Urothelium cell line (cell line): ENCODE data around the gene ERFL.

ENCODE experiments used
- DNase-seq: peaks from one replicate; pipeline ENCODE4 v3.0.0; 2011; ENCODE audit warnings: low spot score, mixed read lengths
- FAIRE-seq: peaks from 2 replicates; lab custom pipeline; 2011; peaks lifted over from hg19 to GRCh38; lab: Jason Lieb, UNC

ERFL gene

DNA sequence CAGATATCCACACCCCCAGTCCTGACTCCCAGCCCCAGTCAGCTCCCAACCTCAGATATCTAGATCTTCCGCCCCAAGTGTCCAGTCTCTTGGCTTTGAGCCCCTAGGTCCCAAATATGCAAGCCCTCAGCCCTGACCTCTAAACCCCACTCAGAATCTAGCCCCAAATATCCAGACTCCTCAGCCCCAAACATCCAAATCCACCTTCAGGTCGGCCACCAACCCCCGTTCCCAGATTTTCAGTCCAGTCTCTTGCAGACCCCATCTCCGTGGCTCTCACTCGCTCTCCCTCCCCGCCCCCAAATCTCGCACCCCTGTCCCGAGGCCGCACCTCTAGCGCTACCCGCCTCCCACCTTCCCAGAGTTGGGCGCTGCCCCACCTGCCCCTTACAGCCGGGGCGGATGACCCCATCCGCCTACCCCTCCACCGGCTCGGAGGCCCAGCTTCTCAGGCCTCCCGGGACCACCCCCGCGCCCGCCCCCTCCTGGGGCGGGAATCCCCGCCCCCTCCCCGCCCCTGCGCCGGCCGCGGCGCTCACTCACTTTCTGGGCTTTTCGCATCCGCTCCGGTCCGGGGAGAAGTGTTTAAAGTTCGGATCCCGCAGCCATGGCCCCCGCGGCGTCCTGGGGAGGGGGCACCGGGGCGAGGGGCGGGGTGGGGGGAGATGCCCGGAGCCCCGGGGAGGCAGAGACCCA is 604 bp downstream of the ERFL start:
- peak; percentile 78 for DNase-seq
- no peak for FAIRE-seq

DNA sequence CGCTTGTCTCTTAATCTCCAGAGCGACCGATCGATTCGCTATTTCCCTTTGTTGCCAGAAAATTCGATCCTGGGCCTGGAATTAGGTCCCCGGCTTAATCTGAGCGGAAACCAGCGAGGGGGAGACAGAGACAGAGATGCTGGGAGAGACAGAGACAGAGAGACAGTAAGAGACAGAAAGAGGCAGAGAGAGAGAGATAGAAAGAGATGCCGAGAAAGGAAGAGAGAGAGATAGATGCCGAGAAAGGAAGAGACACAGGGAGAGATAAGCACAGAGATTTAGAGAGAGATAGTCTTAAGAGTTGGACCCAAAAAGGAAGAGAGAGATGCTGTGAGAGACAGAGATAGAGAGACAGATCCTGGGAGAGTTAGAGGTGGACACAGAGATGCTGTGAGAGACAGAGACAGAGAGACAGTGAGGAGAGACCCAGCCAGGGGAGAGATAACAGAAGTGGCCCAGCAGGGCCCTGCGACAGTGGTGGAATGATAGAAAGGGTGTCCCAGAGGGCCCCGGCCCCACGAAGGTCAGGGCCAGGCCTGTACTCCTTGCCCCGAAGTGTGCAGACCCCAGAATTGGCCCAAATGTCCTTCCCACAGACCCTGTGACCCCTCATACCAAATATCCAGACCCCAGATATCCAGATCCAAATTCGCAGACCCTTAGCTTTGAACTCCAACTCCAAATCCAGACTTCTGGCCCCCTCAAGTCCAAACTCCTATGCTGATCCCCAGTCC is 1.3 kb downstream of the ERFL start:
- no peak for FAIRE-seq

DNA sequence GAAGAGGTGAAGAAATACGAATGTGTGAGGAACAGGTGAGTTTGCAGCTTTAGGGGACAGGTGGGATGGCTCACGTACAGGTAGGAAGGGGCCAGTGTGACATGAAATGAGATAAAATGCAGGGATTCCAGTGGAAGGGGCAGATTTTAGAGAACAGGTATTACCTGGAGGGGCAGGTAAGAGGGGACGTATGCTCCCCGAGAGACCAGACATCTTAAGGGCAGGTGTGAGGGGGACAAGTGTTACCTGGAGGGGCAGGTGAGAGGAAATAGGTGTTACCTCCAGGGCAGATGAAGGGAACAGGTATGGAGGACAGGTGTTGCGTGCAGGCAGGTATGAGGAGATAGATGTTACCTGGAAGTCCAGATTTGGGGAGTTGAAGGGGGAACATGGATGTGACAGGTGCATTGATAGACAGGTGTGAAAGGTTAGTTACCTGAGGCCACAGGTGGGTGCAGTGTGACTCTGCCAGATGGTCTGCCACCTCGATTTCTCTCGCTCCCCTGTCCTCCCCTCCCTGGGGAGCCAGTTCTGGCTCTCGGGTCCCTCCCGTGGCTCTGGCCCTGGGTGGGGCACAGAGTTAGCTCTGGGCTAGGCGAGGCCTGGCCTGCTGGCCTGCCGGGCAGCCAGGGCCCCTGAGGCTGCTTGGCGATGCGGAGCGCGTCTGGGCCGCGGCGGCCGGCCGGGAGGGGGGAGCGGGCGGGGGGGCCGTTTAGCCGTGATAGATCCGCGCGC is 2.1 kb downstream of the ERFL start:
- FAIRE-seq: no peak

More for the DNA sequence above, 1.3 kb downstream of the ERFL start:
- no peak for DNase-seq

GRCh38 chr19:41925208-41926003 is 2.8 kb downstream of the ERFL start:
- DNase-seq: no peak
- FAIRE-seq: no peak

More for the DNA sequence above, 2.1 kb downstream of the ERFL start:
- no peak for DNase-seq

DNA sequence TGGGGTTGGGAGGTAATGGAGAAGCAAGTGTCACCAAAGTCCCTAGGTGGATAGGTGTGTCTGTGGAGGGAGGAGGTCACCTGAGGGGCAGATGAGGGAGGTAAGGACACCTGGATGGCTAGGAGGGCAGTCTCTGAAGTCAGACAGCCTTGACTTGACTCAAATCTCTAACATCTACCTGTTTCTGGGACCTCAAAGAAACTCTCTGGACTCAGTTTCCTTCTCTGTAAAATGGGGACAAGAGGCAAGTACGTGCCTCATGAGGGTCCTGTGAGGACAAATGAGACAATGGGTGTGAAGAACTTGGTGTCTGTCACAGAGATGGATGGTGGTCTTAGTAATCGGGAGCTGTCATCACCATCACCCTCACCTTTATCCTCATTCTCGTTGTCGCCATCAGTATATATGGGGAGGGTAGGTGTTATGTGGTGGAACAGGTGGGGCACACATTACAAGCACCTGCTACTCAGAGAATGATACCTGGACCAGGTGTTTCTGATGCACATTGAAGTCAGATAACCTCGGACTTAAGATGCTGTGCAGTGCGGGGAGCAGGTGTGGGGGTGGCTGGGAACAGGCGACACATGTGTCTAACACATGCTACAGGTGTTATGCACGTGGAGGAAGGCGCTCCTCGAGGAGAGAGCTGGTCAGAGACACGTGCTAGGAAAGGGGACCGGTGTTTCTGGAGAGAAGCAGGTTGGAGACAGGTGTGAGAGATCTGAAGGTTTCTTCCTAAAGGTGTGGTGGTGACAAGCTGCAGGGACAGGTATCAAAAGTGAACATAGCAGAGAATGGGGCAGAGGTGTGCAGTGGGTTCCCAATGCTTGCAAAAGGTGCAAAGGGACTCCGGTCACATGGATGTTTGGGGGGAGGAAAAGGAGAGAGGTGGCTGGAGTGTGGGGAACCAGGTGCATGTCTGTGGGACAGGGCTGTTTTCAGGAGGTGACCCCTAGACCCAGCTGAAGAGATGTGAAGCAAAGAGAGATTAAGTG is 3.8 kb downstream of the ERFL start:
- FAIRE-seq (no peak), DNase-seq (no peak)

GRCh38 chr19:41923045-41923788 is 5.0 kb downstream of the ERFL start:
- DNase-seq (no peak), FAIRE-seq (no peak)

- no peak for DNase-seq
- FAIRE-seq: no peak
Measured at GRCh38 chr19:41922585-41922984, 5.7 kb downstream of the ERFL start.

- no peak for DNase-seq
- no peak for FAIRE-seq
Measured at GRCh38 chr19:41921577-41922576, 6.4 kb downstream of the ERFL start.

DNA sequence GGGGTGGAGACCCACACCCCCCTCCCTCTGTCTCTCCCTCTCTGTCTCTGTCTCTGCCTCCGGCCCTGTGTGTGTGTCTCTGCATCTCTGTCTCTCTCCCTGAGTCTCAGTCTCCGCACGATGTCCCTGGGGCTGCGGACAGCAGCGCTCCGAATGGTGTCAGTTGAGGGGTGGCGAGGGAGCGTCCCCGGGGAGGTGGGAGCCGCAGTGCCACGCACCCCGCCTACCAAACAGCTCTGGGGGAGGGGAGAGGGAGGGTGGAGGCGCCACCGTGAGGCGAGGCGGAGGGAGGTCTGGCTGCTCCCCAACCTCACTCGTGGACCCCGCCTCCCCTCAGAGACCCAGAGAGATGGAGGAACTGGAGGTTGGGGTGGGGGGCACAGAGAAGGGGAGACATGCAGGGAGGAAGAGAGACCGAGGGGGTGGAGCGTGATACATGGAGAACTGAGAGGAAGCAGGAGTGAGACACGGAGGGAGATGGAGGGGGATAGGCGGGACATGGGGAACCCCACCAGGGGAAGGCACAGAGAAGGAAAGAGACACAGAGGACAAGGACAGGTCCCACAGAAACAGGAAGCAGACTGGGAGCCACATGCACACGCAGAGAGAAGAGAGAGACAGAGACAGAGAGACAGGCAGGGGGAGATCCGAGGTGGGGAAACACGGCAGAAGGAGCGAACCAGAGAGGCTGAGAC is 7.2 kb downstream of the ERFL start:
- DNase-seq (no peak), FAIRE-seq (no peak)

- FAIRE-seq: peak; percentile 97
- no peak for DNase-seq
Measured at GRCh38 chr19:41919948-41920712, 8.1 kb downstream of the ERFL start.

DNA sequence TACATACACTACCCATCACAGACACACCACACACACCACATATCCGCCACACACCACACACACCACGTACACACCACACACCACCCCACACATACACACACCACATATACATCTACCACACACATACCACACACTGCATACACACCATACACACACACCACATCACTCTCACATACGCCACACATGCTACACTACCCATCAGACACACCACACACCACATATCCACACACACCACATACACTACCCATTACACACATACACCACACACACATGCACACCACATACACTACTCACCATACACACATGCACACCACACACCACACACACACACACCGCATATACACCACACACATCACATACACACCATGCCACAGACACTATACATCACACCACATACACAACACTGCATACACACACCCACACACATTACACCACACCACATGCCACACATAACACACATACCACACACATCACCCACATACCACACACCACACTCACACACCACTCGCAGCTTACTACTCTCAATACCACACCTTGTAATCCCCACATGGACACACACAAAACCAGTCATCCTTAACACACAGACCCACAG is 9.5 kb downstream of the ERFL start:
- no peak for DNase-seq
- FAIRE-seq: peak; percentile 100

DNA sequence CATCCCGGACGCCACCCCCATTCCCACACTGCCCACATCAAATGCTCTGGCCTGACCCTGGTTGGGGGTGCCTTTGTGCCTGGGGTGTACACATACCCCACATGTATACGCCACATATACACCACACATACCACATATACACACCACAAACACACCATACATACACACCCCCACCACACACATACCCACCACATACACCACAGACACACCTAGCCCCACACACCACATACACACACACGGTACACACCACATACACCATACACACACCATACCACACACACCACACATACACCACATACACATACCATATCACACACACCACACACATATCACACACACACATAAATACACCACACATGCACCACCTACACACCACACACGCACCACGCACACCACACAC is 10.2 kb downstream of the ERFL start:
- DNase-seq: no peak
- FAIRE-seq: no peak

DNA sequence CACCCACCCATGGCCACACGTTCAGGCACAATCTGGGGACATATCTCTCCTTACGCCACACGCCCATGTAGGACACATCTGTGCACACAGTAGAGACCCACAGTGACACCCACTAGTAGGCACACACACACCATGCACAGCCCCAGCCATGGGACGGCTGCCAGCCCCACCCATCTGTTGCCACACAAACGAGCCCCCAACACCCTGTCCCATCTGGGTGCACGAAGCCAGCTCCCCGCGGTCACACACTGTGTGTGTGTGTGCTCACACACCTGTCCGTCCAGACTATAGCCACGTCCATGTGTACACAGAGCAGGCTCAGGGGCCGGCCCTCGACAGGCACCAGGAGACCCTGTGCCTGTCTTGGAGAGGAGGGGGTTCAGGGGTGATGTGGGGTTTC is 10.6 kb downstream of the ERFL start:
- DNase-seq (no peak), FAIRE-seq (no peak)

DNA sequence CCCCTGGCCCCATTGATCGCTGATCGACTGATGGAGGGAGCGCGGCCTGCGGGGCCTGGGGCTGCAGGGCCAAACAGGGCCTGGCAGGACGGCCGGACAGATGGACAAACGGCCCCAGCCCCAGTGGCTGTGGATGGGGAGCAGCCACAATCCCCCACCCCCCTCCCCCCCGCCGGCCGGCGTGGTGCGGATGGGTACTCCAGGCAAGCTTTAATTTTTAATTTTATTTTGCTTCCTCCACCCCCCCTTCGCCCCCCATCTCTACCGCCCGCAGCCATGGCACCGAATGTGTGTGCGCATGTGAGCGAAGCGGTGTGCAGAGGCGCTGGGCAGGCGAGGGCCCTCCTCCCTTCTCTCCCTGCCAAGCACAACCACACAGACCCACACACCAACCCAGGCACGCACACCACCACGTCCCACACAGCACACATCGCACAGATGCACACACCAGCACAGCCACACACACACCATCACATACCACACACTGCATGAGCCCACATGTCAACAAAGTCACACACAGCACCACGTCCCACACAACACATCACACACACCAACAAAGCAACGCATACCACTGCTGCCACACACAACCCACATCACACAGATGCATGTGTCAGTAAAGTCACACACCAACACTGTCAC is 12.4 kb downstream of the ERFL start:
- DNase-seq (no peak), FAIRE-seq (peak; percentile 91)

DNA sequence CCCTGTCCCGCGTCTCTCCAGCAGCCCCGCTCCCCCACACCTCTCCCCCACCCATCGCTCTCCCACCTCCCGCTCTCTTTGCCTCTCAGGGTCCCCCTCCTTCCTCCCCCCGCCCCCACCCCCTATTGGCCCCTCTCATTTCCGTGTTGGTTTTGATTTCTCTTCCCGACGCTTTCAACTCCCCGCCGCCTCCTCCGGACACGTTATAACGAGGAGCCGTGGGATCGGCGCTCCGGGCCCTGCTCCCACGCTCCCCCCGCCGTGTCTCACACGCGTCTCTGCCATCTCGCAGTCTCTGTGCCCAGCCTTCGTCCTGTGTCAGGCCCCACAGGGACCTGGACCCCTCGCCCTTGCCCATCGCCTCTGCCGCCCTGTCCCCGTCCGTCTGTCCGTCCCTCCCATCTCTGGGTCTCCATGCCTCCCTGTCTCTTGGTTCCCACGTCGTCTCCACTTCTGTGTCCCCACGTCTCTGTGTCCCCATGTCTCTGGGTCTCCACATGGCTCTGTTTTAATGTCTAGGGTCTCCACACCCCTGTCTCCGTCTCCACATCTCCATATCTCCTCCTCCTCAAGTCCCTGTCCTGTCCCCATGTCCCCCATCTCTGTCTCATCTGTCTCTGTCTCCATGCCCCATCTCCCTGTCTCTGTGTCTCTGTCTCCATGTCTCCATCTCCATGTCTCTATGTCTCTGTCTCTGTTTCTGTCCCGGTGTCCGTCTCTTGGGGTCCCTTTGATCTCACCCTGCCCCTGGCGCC is 13.1 kb downstream of the ERFL start:
- no peak for DNase-seq
- no peak for FAIRE-seq
